Neural cell (in vitro differentiated cells): ENCODE measurements around the gene ULK3. TPM values are rescaled to one million over a fixed set of nuclear protein-coding genes. Genes with fewer than 3 reads are reported as not detected.

ENCODE experiments used
- H2AFZ ChIP-seq: fragments of 200-600, 300-800 bp; sonication (generic), shearing (Covaris generic); 2 replicates; pipeline ENCODE4 v1.6.0; 2014; ENCODE audit warnings: low read depth, mild to moderate bottlenecking, antibody characterized with exemption, low read length, moderate library complexity
- H3F3A ChIP-seq: fragments of 200-600 bp; shearing (Covaris generic); 2 replicates; pipeline ENCODE4 v1.6.1; 2016; ENCODE audit warnings: mild to moderate bottlenecking, moderate library complexity, mixed read lengths, antibody characterized with exemption, low read length; ENCODE audit not compliant: insufficient read depth, poor library complexity, severe bottlenecking
- H3K27ac ChIP-seq: fragments of 200-600, 300-800 bp; sonication (generic), shearing (Covaris generic); 2 replicates; pipeline ENCODE4 v1.5.1; 2014; ENCODE audit warnings: mild to moderate bottlenecking, low read length, moderate library complexity
- H3K27me3 ChIP-seq: fragments of 300-800, 200-600 bp; sonication (generic), shearing (Covaris generic); 2 replicates; pipeline ENCODE4 v1.6.0; 2014; ENCODE audit warnings: mild to moderate bottlenecking, low read depth, low read length, moderate library complexity; ENCODE audit not compliant: insufficient read depth
- H3K36me3 ChIP-seq: fragments of 300-800, 200-600 bp; sonication (generic), shearing (Covaris generic); 2 replicates; pipeline ENCODE4 v1.5.1; 2014; ENCODE audit warnings: mild to moderate bottlenecking, antibody characterized with exemption, low read length, moderate library complexity; ENCODE audit not compliant: insufficient read depth
- H3K4me2 ChIP-seq: fragments of 300-800, 200-600 bp; sonication (generic), shearing (Covaris generic); 2 replicates; pipeline ENCODE4 v1.6.0; 2014; ENCODE audit warnings: mild to moderate bottlenecking, low read length
- H3K4me3 ChIP-seq: fragments of 300-800, 200-600 bp; sonication (generic), shearing (Covaris generic); 2 replicates; pipeline ENCODE4 v1.5.1; 2014; ENCODE audit warnings: mild to moderate bottlenecking, low read length, moderate library complexity
- H3K79me2 ChIP-seq: fragments of 200-600 bp; shearing (Covaris generic); replicated peaks from 2 replicates; pipeline ENCODE4 v1.6.0; 2014; ENCODE audit warnings: mild to moderate bottlenecking, low read length, moderate library complexity; ENCODE audit not compliant: insufficient read depth
- H3K9ac ChIP-seq: fragments of 300-800, 200-600 bp; sonication (generic), shearing (Covaris generic); 2 replicates; pipeline ENCODE4 v1.6.1; 2016; ENCODE audit warnings: mild to moderate bottlenecking, low read length, mixed read lengths
- H3K9me2 ChIP-seq: fragments of 200-600 bp; shearing (Covaris generic); 2 replicates; pipeline ENCODE4 v1.6.1; 2016; ENCODE audit warnings: mild to moderate bottlenecking, low read length, mixed read lengths; ENCODE audit not compliant: insufficient read depth
- H3K9me3 ChIP-seq: fragments of 200-600, 300-800 bp; sonication (generic), shearing (Covaris generic); 2 replicates; pipeline ENCODE4 v1.6.1; 2016; ENCODE audit warnings: mild to moderate bottlenecking, mixed run types, low read length, moderate library complexity, mixed read lengths
- H4K20me1 ChIP-seq: fragments of 200-600 bp; shearing (Covaris generic); 2 replicates; pipeline ENCODE4 v1.6.1; 2016; ENCODE audit warnings: mild to moderate bottlenecking, mixed run types; ENCODE audit not compliant: insufficient read depth
- CTCF ChIP-seq: fragments of 450-650 bp; IDR thresholded peaks from 2 replicates; pipeline ENCODE4 v1.5.1; 2014; ENCODE audit warnings: antibody characterized with exemption, mild to moderate bottlenecking, moderate library complexity; ENCODE audit not compliant: poor library complexity, severe bottlenecking
- EP300 ChIP-seq: fragments of 450-650 bp; conservative IDR thresholded peaks from 2 replicates; pipeline ENCODE4 v1.6.1; 2014; ENCODE audit warnings: antibody characterized with exemption, mild to moderate bottlenecking, moderate library complexity; ENCODE audit not compliant: poor library complexity, severe bottlenecking
- EZH2 ChIP-seq: fragments of 200-600, 300-800 bp; shearing (Covaris generic), sonication (generic); IDR thresholded peaks from 2 replicates; pipeline ENCODE4 v1.6.1; 2014; ENCODE audit warnings: antibody characterized with exemption, low read length, borderline replicate concordance, mild to moderate bottlenecking; ENCODE audit not compliant: insufficient read depth, poor library complexity, severe bottlenecking
- MXI1 ChIP-seq: fragments of 450-650 bp; conservative IDR thresholded peaks from 2 replicates; pipeline ENCODE4 v1.6.1; 2014; ENCODE audit warnings: antibody characterized with exemption, mild to moderate bottlenecking; ENCODE audit not compliant: poor library complexity, severe bottlenecking
- POLR2AphosphoS5 ChIP-seq: IDR thresholded peaks from 2 replicates; pipeline ENCODE4 v1.6.1; 2012
- RAD21 ChIP-seq: fragments of 450-650 bp; conservative IDR thresholded peaks from 2 replicates; pipeline ENCODE4 v1.6.1; 2014; ENCODE audit warnings: antibody characterized with exemption, mild to moderate bottlenecking, moderate library complexity
- SMC3 ChIP-seq: fragments of 450-650 bp; conservative IDR thresholded peaks from 2 replicates; pipeline ENCODE4 v1.6.1; 2014; ENCODE audit warnings: antibody characterized with exemption, mild to moderate bottlenecking, moderate library complexity; ENCODE audit not compliant: poor library complexity
- TAF1 ChIP-seq: IDR thresholded peaks from 2 replicates; pipeline ENCODE4 v1.6.1; 2012; ENCODE audit warnings: low read depth
- polyA plus RNA-seq: library from polyadenylated mRNA; depleted of rRNA; stranded (reverse); fragments of >200 nt; gene quantifications from 2 replicates; pipeline ENCODE4 v1.2.3, GENCODE V29; 2014
- TF ChIP-seq, protein P1 (sequence below): IDR thresholded peaks from 2 replicates; pipeline ENCODE4 v1.6.1; 2012; ENCODE audit warnings: borderline replicate concordance

The ULK3 gene
- polyA plus RNA-seq, 1 donor from 2014 or later = 193 TPM

GRCh38 chr15:74863239-74864056 is 20.5 kb upstream of the ULK3 start:
- no peak overlapping the region for H3K27ac ChIP-seq
- H3K4me2 ChIP-seq = no peak overlapping the region
- TF ChIP-seq TAF1 = no peak
- TF ChIP-seq EZH2 = no peak
- TF ChIP-seq POLR2AphosphoS5 = no peak
- TF ChIP-seq SMC3 = no peak
- TF ChIP-seq RAD21 = no peak
- TF ChIP-seq, protein P1, sequence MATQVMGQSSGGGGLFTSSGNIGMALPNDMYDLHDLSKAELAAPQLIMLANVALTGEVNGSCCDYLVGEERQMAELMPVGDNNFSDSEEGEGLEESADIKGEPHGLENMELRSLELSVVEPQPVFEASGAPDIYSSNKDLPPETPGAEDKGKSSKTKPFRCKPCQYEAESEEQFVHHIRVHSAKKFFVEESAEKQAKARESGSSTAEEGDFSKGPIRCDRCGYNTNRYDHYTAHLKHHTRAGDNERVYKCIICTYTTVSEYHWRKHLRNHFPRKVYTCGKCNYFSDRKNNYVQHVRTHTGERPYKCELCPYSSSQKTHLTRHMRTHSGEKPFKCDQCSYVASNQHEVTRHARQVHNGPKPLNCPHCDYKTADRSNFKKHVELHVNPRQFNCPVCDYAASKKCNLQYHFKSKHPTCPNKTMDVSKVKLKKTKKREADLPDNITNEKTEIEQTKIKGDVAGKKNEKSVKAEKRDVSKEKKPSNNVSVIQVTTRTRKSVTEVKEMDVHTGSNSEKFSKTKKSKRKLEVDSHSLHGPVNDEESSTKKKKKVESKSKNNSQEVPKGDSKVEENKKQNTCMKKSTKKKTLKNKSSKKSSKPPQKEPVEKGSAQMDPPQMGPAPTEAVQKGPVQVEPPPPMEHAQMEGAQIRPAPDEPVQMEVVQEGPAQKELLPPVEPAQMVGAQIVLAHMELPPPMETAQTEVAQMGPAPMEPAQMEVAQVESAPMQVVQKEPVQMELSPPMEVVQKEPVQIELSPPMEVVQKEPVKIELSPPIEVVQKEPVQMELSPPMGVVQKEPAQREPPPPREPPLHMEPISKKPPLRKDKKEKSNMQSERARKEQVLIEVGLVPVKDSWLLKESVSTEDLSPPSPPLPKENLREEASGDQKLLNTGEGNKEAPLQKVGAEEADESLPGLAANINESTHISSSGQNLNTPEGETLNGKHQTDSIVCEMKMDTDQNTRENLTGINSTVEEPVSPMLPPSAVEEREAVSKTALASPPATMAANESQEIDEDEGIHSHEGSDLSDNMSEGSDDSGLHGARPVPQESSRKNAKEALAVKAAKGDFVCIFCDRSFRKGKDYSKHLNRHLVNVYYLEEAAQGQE = no peak
- no peak for TF ChIP-seq EP300
- no peak for TF ChIP-seq MXI1
- no peak for TF ChIP-seq CTCF
- no peaks in the 10 kb centered on the region for H3K9me3 ChIP-seq
- no peak overlapping the region for H2AFZ ChIP-seq
- H3F3A ChIP-seq = no peaks in the 10 kb centered on the region
- H3K79me2 ChIP-seq = no peaks in the 10 kb centered on the region
- no peaks in the 10 kb centered on the region for H3K27me3 ChIP-seq
- no peaks in the 10 kb centered on the region for H3K36me3 ChIP-seq
- H3K9me2 ChIP-seq = no peaks in the 10 kb centered on the region
- H3K4me3 ChIP-seq = no peak overlapping the region
- no peaks in the 10 kb centered on the region for H4K20me1 ChIP-seq
- H3K9ac ChIP-seq = no peak overlapping the region

GRCh38 chr15:74858369-74858740 is 15.4 kb upstream of the ULK3 start:
- Histone ChIP-seq H3K27ac (no peak overlapping the region), H3K27me3 (no peaks in the 10 kb centered on the region), H3K4me2 (no peak overlapping the region), H3F3A (no peaks in the 10 kb centered on the region), H4K20me1 (no peaks in the 10 kb centered on the region), H2AFZ (no peak overlapping the region), H3K4me3 (no peak overlapping the region), H3K36me3 (no peaks in the 10 kb centered on the region), H3K79me2 (no peaks in the 10 kb centered on the region), H3K9ac (no peak overlapping the region), H3K9me3 (no peaks in the 10 kb centered on the region), H3K9me2 (no peaks in the 10 kb centered on the region)
- TF ChIP-seq RAD21 (no peak), POLR2AphosphoS5 (no peak), TAF1 (no peak)
- TF ChIP-seq, protein P1 = no peak
